A673 (cell line): ENCODE data around the gene MT3. TPM values are rescaled to one million over a fixed set of nuclear protein-coding genes. Genes with fewer than 3 reads are reported as not detected.
"Not testable (repeated sequence)": the region's sequence is repeated elsewhere in the genome, so short reads cannot be mapped to it uniquely, and the experiment has no call there.

Source experiments
- BruUV-seq: library from RNA; stranded (reverse); fragments of 400-500 nt; replicated peaks from 2 replicates; lab custom pipeline; 2021; lab: Mats Ljungman, UMichigan
- CTCF ChIA-PET: fragments of 300-600 bp; sonication (Branson Sonifier 250); formaldehyde crosslinking; loops from one replicate; lab custom pipeline; 2022; ENCODE audit warnings: antibody characterized with exemption; lab: Charles Lee
- POLR2A ChIA-PET: fragments of 300-600 bp; sonication (Branson Sonifier 250); formaldehyde crosslinking; loops from one replicate; lab custom pipeline; 2022; ENCODE audit warnings: antibody characterized with exemption; ENCODE audit not compliant: low non-redundant PET; lab: Charles Lee
- DNase-seq: peaks from one replicate; pipeline ENCODE4 v3.0.0-alpha.2; 2015; ENCODE audit warnings: low spot score
- H3K27ac ChIP-seq: fragments of 200-600 bp; sonication (generic); 2 replicates; pipeline ENCODE4 v1.5.1; 2016; ENCODE audit warnings: mixed run types, low read depth, mild to moderate bottlenecking, mixed read lengths, antibody characterized with exemption, low read length; ENCODE audit not compliant: poor library complexity, severe bottlenecking
- H3K27me3 ChIP-seq: fragments of 200-600 bp; sonication (generic); replicated peaks from 2 replicates; pipeline ENCODE4 v1.6.1; 2017; ENCODE audit warnings: mixed run types, low read depth, mild to moderate bottlenecking, mixed read lengths, antibody characterized with exemption, low read length; ENCODE audit not compliant: insufficient read depth, poor library complexity
- H3K36me3 ChIP-seq: fragments of 200-600 bp; sonication (generic); 2 replicates; pipeline ENCODE4 v1.6.1; 2016; ENCODE audit warnings: mixed run types, mild to moderate bottlenecking, mixed read lengths, antibody characterized with exemption, low read length; ENCODE audit not compliant: insufficient read depth, poor library complexity, severe bottlenecking
- H3K4me1 ChIP-seq: fragments of 200-600 bp; sonication (generic); 2 replicates; pipeline ENCODE4 v1.6.1; 2017; ENCODE audit warnings: mixed run types, mild to moderate bottlenecking, mixed read lengths, antibody characterized with exemption, low read length; ENCODE audit not compliant: insufficient read depth, poor library complexity, severe bottlenecking
- H3K4me3 ChIP-seq: fragments of 200-600 bp; sonication (generic); 2 replicates; pipeline ENCODE4 v1.5.1; 2016; ENCODE audit warnings: low read depth, mixed run types, mild to moderate bottlenecking, mixed read lengths, low read length; ENCODE audit not compliant: poor library complexity, severe bottlenecking
- H3K9me3 ChIP-seq: fragments of 200-600 bp; sonication (generic); 2 replicates; pipeline ENCODE4 v1.6.1; 2016; ENCODE audit warnings: mixed run types, low read depth, mild to moderate bottlenecking, mixed read lengths, antibody characterized with exemption, low read length; ENCODE audit not compliant: poor library complexity, severe bottlenecking
- EZH2 ChIP-seq: fragments of 200-600 bp; sonication (generic); IDR thresholded peaks from 2 replicates; pipeline ENCODE4 v1.6.1; 2017; ENCODE audit warnings: borderline replicate concordance, low read depth, mild to moderate bottlenecking, mixed read lengths, antibody characterized with exemption, low read length; ENCODE audit not compliant: poor library complexity, severe bottlenecking
- intact Hi-C: fragments of 100-400 bp; cut with micrococcal nuclease; formaldehyde crosslinking; loops from one replicate; pipeline ENCODE4 v1.10.0; 2022; ENCODE audit not compliant: unreplicated experiment
- total RNA-seq: library from RNA; stranded (reverse); gene quantifications from 2 replicates; pipeline ENCODE4 v1.2.3, GENCODE V29; 2021
- TF ChIP-seq, protein P1 (sequence below): fragments of 300-800, 200-600 bp; sonication (generic); conservative IDR thresholded peaks from 2 replicates; pipeline ENCODE4 v1.5.1; 2017; ENCODE audit warnings: low read depth, mild to moderate bottlenecking, antibody characterized with exemption, low read length, moderate library complexity, mixed read lengths

Gene MT3
- total RNA-seq, 1 experiment from 2014 or later, result not detected

DNA sequence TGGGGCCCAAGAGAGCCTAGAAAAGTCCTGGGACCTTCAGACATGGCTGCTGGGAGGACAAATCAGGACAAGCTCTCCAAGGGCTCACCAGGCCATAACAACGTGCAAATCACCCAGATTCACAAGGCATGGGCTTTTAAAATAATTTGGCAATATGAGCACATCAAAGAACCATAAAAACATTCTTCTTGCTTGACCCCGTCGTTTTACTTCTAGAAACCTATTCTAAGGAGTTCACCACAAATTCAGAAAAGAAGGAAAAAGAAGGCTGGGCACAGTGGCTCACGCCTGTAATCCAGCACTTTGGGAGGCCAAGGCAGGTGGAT lies 12.1 kb upstream of the MT3 start:
- DNase-seq, result no peak
- POLR2A ChIA-PET, result no interaction called here
- H3K4me1 ChIP-seq, result no peaks in the 10 kb centered on the region
- intact Hi-C loops, result loop anchor here (1.0 to 5.0 kb wide), 2 partner anchors 125 to 275 kb away; no protein-coding TSS in a partner anchor
- CTCF ChIA-PET, result interaction anchor here (0.5 to 1.5 kb wide), 2 partner anchors 125 to 287 kb away, joined by 5 to 10 read pairs; no protein-coding TSS in a partner anchor
- BruUV-seq, result no TSS peak
- no peaks in the 10 kb centered on the region for H3K9me3 ChIP-seq
- no peak overlapping the region for H3K27ac ChIP-seq
- TF ChIP-seq, protein P1, sequence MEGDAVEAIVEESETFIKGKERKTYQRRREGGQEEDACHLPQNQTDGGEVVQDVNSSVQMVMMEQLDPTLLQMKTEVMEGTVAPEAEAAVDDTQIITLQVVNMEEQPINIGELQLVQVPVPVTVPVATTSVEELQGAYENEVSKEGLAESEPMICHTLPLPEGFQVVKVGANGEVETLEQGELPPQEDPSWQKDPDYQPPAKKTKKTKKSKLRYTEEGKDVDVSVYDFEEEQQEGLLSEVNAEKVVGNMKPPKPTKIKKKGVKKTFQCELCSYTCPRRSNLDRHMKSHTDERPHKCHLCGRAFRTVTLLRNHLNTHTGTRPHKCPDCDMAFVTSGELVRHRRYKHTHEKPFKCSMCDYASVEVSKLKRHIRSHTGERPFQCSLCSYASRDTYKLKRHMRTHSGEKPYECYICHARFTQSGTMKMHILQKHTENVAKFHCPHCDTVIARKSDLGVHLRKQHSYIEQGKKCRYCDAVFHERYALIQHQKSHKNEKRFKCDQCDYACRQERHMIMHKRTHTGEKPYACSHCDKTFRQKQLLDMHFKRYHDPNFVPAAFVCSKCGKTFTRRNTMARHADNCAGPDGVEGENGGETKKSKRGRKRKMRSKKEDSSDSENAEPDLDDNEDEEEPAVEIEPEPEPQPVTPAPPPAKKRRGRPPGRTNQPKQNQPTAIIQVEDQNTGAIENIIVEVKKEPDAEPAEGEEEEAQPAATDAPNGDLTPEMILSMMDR, result no peak
- no peak for TF ChIP-seq EZH2
- H3K4me3 ChIP-seq, result no peak overlapping the region
- H3K27me3 ChIP-seq, result no peaks in the 10 kb centered on the region
- no peaks in the 10 kb centered on the region for H3K36me3 ChIP-seq

DNA sequence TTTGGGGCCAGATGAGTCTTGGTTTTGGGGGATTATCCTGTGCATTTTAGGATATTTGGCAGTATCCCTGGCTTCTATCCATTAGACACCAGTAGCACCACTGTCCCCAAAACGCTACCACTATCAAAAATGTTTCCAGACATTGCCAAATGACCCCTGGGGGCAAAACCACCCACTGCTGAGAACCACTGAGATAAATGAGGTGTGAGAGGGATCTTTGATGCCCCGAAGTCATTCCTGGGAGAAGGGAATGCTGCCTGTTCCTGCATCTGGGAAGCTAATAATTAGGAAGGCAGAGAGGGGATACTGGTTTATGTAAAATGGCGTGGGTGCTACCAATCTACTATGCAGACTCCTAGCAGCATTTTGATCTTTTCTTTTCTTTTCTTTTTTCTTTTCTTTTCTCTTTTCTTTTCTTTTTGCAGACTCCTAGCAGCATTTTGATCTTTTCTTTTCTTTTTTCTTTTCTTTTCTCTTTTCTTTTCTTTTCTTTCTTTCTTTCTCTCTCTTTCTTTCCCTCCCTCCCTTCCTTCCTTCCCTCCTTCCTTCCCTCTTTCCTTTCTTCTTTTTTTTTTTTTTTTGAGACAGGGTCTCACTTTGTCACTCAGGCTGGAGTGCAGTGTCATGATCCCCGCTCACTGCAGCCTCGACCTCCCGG lies 8.8 kb upstream of the MT3 start:
- ChIA-PET POLR2A (no interaction called here), CTCF (no interaction called here)
- TF ChIP-seq EZH2, result no peak
- TF ChIP-seq, protein P1, result no peak
- H3K27me3 ChIP-seq, result no peaks in the 10 kb centered on the region
- no peaks in the 10 kb centered on the region for H3K36me3 ChIP-seq
- H3K9me3 ChIP-seq, result no peaks in the 10 kb centered on the region
- DNase-seq, result no peak
- BruUV-seq, result no TSS peak
- intact Hi-C loops, result no loop called here
- no peak overlapping the region for H3K27ac ChIP-seq
- no peak overlapping the region for H3K4me3 ChIP-seq
- no peaks in the 10 kb centered on the region for H3K4me1 ChIP-seq

DNA sequence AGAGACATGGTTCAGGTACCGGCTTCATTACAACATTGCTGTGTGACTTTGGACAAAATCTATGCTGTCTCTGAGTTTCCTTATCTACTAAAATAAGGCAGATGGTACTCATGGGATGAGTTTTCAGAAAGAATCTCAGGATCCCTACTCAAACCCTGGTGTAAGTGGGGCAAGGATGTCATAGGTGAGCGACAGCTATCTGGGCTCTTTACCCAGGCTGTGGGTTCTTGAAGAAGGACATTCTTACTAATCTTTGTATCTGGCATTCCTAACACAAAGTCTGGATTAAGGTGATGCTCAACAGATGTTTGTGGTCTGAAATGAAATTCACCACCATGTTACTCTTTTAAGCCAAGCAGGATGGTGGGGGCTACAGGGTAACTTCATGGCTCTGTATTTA lies 6.4 kb upstream of the MT3 start:
- DNase-seq, BruUV-seq, H3K4me3 ChIP-seq, H3K27me3 ChIP-seq, H3K27ac ChIP-seq, POLR2A ChIA-PET, H3K36me3 ChIP-seq, intact Hi-C loops, H3K9me3 ChIP-seq, CTCF ChIA-PET, H3K4me1 ChIP-seq: not testable (repeated sequence)
